GM19193 (cell line): Measurements from ENCODE around the gene ASB18.

Experiments
- POLR2A ChIP-seq: IDR thresholded peaks from 4 replicates; pipeline ENCODE4 v1.6.1; 2011; ENCODE audit not compliant: insufficient read depth, insufficient read length; ENCODE audit errors: extremely low read depth

The ASB18 gene

GRCh38 chr2:236170590-236171165 lies 93.5 kb downstream of the ASB18 start:
- TF ChIP-seq POLR2A = no peak

GRCh38 chr2:236169741-236170589 lies 94.2 kb downstream of the ASB18 start:
- no peak for TF ChIP-seq POLR2A

GRCh38 chr2:236169151-236169721 lies 95.0 kb downstream of the ASB18 start:
- no peak for TF ChIP-seq POLR2A

- TF ChIP-seq POLR2A = no peak
Observed at GRCh38 chr2:236168110-236169080, 95.8 kb downstream of the ASB18 start, which contains the start of gene GBX2. TSS of gene GBX2 (minus strand) at chr2:236168386. CDS start at chr2:236167971, 415 bp downstream.

- TF ChIP-seq POLR2A = no peak
Observed at GRCh38 chr2:236167297-236168109, 96.7 kb downstream of the ASB18 start.

- TF ChIP-seq POLR2A = no peak
Observed at GRCh38 chr2:236166796-236167296, 97.4 kb downstream of the ASB18 start.

- no peak for TF ChIP-seq POLR2A
Observed at GRCh38 chr2:236165842-236166795, 98.1 kb downstream of the ASB18 start.

GRCh38 chr2:236164925-236165841 lies 99.0 kb downstream of the ASB18 start:
- TF ChIP-seq POLR2A = no peak

- no peak for TF ChIP-seq POLR2A
Observed at GRCh38 chr2:236164201-236164924, 99.8 kb downstream of the ASB18 start.

- TF ChIP-seq POLR2A = no peak
Observed at GRCh38 chr2:236163471-236164200, 100.6 kb downstream of the ASB18 start.
